Measurements from ENCODE around the gene ST3GAL4. TPM values are rescaled to one million over a fixed set of nuclear protein-coding genes. Genes with fewer than 3 reads are reported as not detected.

Gene ST3GAL4
- total RNA-seq, 1 donor, result 13.8 TPM

- H3K4me2 ChIP-seq (ENCODE audit: insufficient read depth, low read length), result no peak overlapping the region
- no peaks in the 10 kb centered on the region for H3K9me3 ChIP-seq (ENCODE audit: low read depth, low read length)
- no peak overlapping the region for H3K4me3 ChIP-seq (ENCODE audit: insufficient read depth, low read length)
- H3K27ac ChIP-seq (ENCODE audit: low read depth, low read length), result no peak overlapping the region
- H4K20me1 ChIP-seq (ENCODE audit: insufficient read depth, low read length), result no peaks in the 10 kb centered on the region
- DNase-seq (ENCODE audit: insufficient read length, low spot score, missing footprints), result peak; percentile 76
- peaks cover 5% of the 10 kb centered on the region for H3K36me3 ChIP-seq (ENCODE audit: insufficient read depth, low read length)
- peaks cover 10% of the 10 kb centered on the region for H3K4me1 ChIP-seq (ENCODE audit: insufficient read depth, low read length)
- H3K27me3 ChIP-seq (ENCODE audit: insufficient read depth, low read length), result no peaks in the 10 kb centered on the region
- no peak overlapping the region for H2AFZ ChIP-seq (ENCODE audit: low read length)
- no peak for TF ChIP-seq CTCF (IDR thresholded peaks at IDR 0.05; ENCODE audit: extremely low read depth, low read depth, low read length)
- H3K79me2 ChIP-seq (ENCODE audit: insufficient read depth, low read length), result no peaks in the 10 kb centered on the region
These were observed 68.3 kb downstream of the ST3GAL4 start for GRCh38 chr11:126423743-126424142.

GRCh38 chr11:126424471-126425039 lies 69.1 kb downstream of the ST3GAL4 start:
- H3K4me3 ChIP-seq (ENCODE audit: insufficient read depth, low read length), result no peak overlapping the region
- TF ChIP-seq CTCF (IDR thresholded peaks at IDR 0.05; ENCODE audit: extremely low read depth, low read depth, low read length), result no peak

GRCh38 chr11:126426106-126426505 lies 70.6 kb downstream of the ST3GAL4 start:
- DNase-seq (ENCODE audit: insufficient read length, low spot score, missing footprints), result no peak
- Histone ChIP-seq H3K79me2 (ENCODE audit: insufficient read depth, low read length) (no peaks in the 10 kb centered on the region), H3K36me3 (ENCODE audit: insufficient read depth, low read length) (peaks cover 5% of the 10 kb centered on the region), H3K4me1 (ENCODE audit: insufficient read depth, low read length) (peaks cover 3% of the 10 kb centered on the region), H3K9me3 (ENCODE audit: low read depth, low read length) (no peaks in the 10 kb centered on the region), H3K27ac (ENCODE audit: low read depth, low read length) (no peak overlapping the region), H3K4me2 (ENCODE audit: insufficient read depth, low read length) (no peak overlapping the region), H4K20me1 (ENCODE audit: insufficient read depth, low read length) (no peaks in the 10 kb centered on the region), H2AFZ (ENCODE audit: low read length) (no peak overlapping the region), H3K4me3 (ENCODE audit: insufficient read depth, low read length) (no peak overlapping the region), H3K27me3 (ENCODE audit: insufficient read depth, low read length) (no peaks in the 10 kb centered on the region)
- no peak for TF ChIP-seq CTCF (IDR thresholded peaks at IDR 0.05; ENCODE audit: extremely low read depth, low read depth, low read length)

More at GRCh38 chr11:126424471-126425039, 69.1 kb downstream of the ST3GAL4 start:
- no peaks in the 10 kb centered on the region for H3K9me3 ChIP-seq (ENCODE audit: low read depth, low read length)
- H3K4me1 ChIP-seq (ENCODE audit: insufficient read depth, low read length), result peaks cover 9% of the 10 kb centered on the region
- no peak overlapping the region for H3K4me2 ChIP-seq (ENCODE audit: insufficient read depth, low read length)
- H3K36me3 ChIP-seq (ENCODE audit: insufficient read depth, low read length), result peaks cover 5% of the 10 kb centered on the region
- H3K27me3 ChIP-seq (ENCODE audit: insufficient read depth, low read length), result no peaks in the 10 kb centered on the region
- H3K27ac ChIP-seq (ENCODE audit: low read depth, low read length), result no peak overlapping the region
- DNase-seq (ENCODE audit: insufficient read length, low spot score, missing footprints), result no peak
- H3K79me2 ChIP-seq (ENCODE audit: insufficient read depth, low read length), result no peaks in the 10 kb centered on the region
- no peak overlapping the region for H2AFZ ChIP-seq (ENCODE audit: low read length)
- no peaks in the 10 kb centered on the region for H4K20me1 ChIP-seq (ENCODE audit: insufficient read depth, low read length)

- Histone ChIP-seq H3K27me3 (ENCODE audit: insufficient read depth, low read length) (no peaks in the 10 kb centered on the region), H4K20me1 (ENCODE audit: insufficient read depth, low read length) (no peaks in the 10 kb centered on the region), H3K27ac (ENCODE audit: low read depth, low read length) (no peak overlapping the region), H3K36me3 (ENCODE audit: insufficient read depth, low read length) (peaks cover 5% of the 10 kb centered on the region), H3K4me2 (ENCODE audit: insufficient read depth, low read length) (no peak overlapping the region), H3K9me3 (ENCODE audit: low read depth, low read length) (no peaks in the 10 kb centered on the region), H2AFZ (ENCODE audit: low read length) (no peak overlapping the region), H3K4me3 (ENCODE audit: insufficient read depth, low read length) (no peak overlapping the region), H3K79me2 (ENCODE audit: insufficient read depth, low read length) (no peaks in the 10 kb centered on the region), H3K4me1 (ENCODE audit: insufficient read depth, low read length) (peaks cover 10% of the 10 kb centered on the region)
- no peak for TF ChIP-seq CTCF (IDR thresholded peaks at IDR 0.05; ENCODE audit: extremely low read depth, low read depth, low read length)
- no peak for DNase-seq (ENCODE audit: insufficient read length, low spot score, missing footprints)
These were observed 71.6 kb downstream of the ST3GAL4 start for GRCh38 chr11:126426820-126427749.
